Measurements from ENCODE around the gene MYLK3.

MYLK3 gene

DNA sequence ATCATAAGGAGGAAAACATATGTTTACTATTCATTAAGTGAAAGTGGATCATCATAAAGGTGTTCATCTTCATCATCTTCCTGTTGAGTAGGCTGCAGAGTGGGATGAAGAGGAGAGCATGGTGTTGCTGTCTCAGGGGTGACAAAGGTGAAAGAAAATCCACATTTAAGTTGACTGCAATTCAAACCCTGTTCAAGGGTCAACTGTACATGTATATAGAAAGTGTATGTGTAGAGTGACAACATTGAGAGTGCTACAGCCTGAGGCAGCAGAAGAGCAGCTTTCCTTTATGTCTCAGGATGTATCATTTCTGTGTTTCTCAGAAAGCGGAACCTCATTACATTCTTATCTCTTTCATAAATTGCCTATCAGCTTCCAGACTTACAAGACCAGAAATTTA, 41.5 kb downstream of the MYLK3 start:
- no peak for TF ChIP-seq POLR2A (IDR thresholded peaks at IDR 0.05; ENCODE audit: low read depth, low read length)
- DNase-seq (ENCODE audit: insufficient read length, low spot score): no peak
- FAIRE-seq: peak; percentile 30

- TF ChIP-seq POLR2A (IDR thresholded peaks at IDR 0.05; ENCODE audit: low read depth, low read length): no peak
- no peak for DNase-seq (ENCODE audit: insufficient read length, low spot score)
- FAIRE-seq: no peak
Observed at GRCh38 chr16:46702030-46702429, 46.1 kb downstream of the MYLK3 start.

GRCh38 chr16:46701615-46702014, 46.5 kb downstream of the MYLK3 start:
- DNase-seq (ENCODE audit: insufficient read length, low spot score) (no peak), FAIRE-seq (no peak)
- no peak for TF ChIP-seq POLR2A (IDR thresholded peaks at IDR 0.05; ENCODE audit: low read depth, low read length)

DNA sequence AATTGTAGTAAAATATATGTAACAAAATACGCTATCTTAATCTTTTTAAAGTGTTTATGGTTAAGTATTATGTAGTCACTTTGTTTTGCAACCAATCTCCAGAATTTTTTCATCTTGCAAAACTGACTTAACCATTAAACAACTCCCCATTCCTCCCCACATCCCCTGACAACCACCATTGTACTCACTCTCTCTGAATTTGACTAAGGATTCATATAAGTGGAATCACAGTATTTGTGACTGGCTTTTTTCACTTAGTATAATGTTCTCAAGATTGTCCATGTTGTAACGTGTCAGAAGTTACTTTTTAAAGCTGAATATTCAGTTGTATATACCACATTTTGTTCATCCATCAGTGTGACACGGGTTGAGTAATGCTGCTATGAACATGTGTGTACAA, 48.1 kb downstream of the MYLK3 start:
- TF ChIP-seq POLR2A (IDR thresholded peaks at IDR 0.05; ENCODE audit: low read depth, low read length): no peak
- FAIRE-seq (peak; percentile 27), DNase-seq (ENCODE audit: insufficient read length, low spot score) (no peak)

- FAIRE-seq (no peak), DNase-seq (ENCODE audit: insufficient read length, low spot score) (no peak)
- TF ChIP-seq POLR2A (IDR thresholded peaks at IDR 0.05; ENCODE audit: low read depth, low read length): no peak
Observed at GRCh38 chr16:46696957-46697356, 51.2 kb downstream of the MYLK3 start.

DNA sequence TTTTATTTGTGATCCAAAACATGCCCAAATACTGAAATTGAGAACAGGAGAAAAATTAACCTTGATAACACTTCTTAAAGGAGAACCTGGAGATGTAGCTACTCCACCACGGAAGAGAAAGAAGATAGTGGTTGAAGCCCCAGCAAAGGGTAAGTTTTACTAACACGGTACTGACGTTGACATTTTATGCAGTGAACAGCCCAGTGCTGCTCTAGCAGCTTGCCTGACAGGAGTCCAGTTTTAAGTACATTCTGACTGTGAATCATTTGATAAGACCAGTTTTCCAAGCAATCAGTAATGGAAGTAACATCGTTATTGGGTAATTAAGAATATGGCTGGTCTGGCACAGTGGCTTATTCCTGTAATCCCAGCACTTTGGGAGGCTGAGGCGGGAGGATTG, 52.2 kb downstream of the MYLK3 start:
- FAIRE-seq (no peak), DNase-seq (ENCODE audit: insufficient read length, low spot score) (no peak)

DNA sequence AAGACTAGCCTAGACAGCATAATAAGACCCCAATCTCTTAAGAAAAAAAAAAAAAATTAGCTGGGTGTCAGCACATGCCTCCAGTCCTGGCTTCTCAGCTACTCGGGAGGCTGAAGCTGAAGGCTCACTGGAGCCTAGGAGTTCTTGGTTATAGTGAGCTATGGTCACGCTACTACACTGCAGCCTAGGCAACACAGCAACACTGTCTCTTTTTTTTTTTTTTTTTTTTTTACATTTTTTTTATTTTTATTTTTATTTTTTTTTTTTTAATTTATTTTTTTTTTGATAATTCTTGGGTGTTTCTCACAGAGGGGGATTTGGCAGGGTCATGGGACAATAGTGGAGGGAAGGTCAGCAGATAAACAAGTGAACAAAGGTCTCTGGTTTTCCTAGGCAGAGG, 54.5 kb downstream of the MYLK3 start:
- FAIRE-seq: no peak
- TF ChIP-seq POLR2A (IDR thresholded peaks at IDR 0.05; ENCODE audit: low read depth, low read length): no peak
- DNase-seq (ENCODE audit: insufficient read length, low spot score): no peak

More for the DNA sequence above, 52.2 kb downstream of the MYLK3 start:
- no peak for TF ChIP-seq POLR2A (IDR thresholded peaks at IDR 0.05; ENCODE audit: low read depth, low read length)

GRCh38 chr16:46691726-46692125, 56.4 kb downstream of the MYLK3 start:
- no peak for TF ChIP-seq POLR2A (IDR thresholded peaks at IDR 0.05; ENCODE audit: low read depth, low read length)
- DNase-seq (ENCODE audit: insufficient read length, low spot score) (no peak), FAIRE-seq (no peak)

GRCh38 chr16:46690281-46691178, 57.6 kb downstream of the MYLK3 start:
- DNase-seq (ENCODE audit: insufficient read length, low spot score) (no peak), FAIRE-seq (no peak)
- TF ChIP-seq POLR2A (IDR thresholded peaks at IDR 0.05; ENCODE audit: low read depth, low read length): no peak

DNA sequence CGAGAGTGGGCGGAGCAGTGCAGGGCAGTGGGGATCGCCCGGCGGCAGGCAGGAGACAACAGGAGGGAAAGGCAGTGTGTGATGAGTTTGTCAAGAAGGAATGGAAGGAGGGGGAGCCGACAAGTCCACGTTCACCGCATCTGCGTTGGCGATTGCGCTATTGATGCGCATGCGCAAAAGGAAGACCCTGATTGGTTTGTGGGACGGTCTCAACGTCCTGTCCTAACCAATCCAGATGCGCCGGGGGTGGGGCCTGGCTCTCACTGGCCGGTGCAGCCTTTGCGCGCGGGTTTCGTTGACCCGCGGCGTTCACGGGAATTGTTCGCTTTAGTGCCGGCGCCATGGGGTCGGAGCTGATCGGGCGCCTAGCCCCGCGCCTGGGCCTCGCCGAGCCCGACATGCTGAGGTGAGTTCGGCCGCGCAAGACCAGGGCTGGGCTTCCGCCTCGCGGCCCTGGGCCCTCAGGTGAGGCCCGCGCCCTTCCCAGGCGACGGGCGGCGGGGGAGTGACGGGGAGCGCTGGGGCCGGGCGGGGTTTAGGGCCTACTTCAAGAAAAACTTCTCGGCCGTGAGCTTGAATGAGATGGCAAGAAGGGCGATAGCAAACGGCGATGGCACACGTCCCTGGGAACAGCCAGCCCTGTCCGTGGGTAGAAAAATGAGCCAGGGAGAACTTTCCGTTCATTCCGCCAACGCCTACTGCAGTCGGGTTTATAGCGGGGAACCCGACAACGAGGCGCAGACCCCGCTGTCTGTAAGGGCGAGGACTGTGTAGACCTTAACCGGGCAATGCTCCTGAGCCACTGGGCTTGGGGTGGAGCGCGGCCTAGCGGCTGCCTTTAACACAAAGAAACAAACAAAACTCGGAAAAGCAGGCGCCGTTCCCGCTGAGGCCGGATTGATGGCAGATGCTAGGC, 58.5 kb downstream of the MYLK3 start, which contains the start of gene ORC6:
TSS of gene ORC6 (plus strand) at position 295 of the 916 bp plus-strand sequence. CDS start at position 342, 47 bp downstream.
- TF ChIP-seq POLR2A (IDR thresholded peaks at IDR 0.05; ENCODE audit: low read depth, low read length): peak; percentile 68
- DNase-seq (ENCODE audit: insufficient read length, low spot score): peak; percentile 85
- FAIRE-seq: peak; percentile 92

GRCh38 chr16:46688654-46689364, 59.3 kb downstream of the MYLK3 start, which contains the start of gene VPS35:
Gene VPS35 (minus strand): TSS chr16:46689178. CDS start chr16:46689133, 45 bp downstream.
- DNase-seq (ENCODE audit: insufficient read length, low spot score) (peak; percentile 88), FAIRE-seq (no peak)
- peak; percentile 75 for TF ChIP-seq POLR2A (IDR thresholded peaks at IDR 0.05; ENCODE audit: low read depth, low read length)

GRCh38 chr16:46688101-46688653, 60.0 kb downstream of the MYLK3 start:
- FAIRE-seq (no peak), DNase-seq (ENCODE audit: insufficient read length, low spot score) (no peak)
- TF ChIP-seq POLR2A (IDR thresholded peaks at IDR 0.05; ENCODE audit: low read depth, low read length): no peak

GRCh38 chr16:46687486-46687885, 60.7 kb downstream of the MYLK3 start:
- FAIRE-seq: no peak
- no peak for DNase-seq (ENCODE audit: insufficient read length, low spot score)
- TF ChIP-seq POLR2A (IDR thresholded peaks at IDR 0.05; ENCODE audit: low read depth, low read length): no peak

All from H54 (cell line).